HG03378 (cell line): ENCODE data around the gene DYNLT2B.
"Not testable (repeated sequence)": the region's sequence is repeated elsewhere in the genome, so short reads cannot be mapped to it uniquely, and the experiment has no call there.

Experiments
- ATAC-seq: cut with Tn5 transposase; IDR thresholded peaks from one replicate; pipeline ENCODE4 v1.9.1; 2021; ENCODE audit warnings: mild to moderate bottlenecking, moderate library complexity; ENCODE audit not compliant: unreplicated experiment

The DYNLT2B gene

DNA sequence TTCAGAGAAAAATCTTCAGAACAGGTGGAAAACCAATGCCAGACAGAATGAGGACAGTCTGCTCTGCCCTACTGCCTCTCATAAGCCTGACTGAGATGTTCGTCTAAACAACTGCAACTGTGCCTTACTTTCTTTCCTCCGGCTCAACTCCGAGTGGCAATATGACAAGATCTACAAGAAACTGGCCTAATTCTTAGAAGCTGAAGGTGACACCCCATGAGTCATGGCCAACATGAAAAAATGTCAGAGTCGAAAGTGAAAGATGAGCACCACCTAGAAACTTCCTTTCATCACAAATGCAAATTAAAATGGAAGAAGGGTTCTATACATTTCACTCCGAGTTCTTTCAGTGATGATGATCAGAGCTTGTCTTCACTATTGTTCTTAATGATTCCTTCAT is 43.5 kb downstream of the DYNLT2B start:
- ATAC-seq = peak; percentile 87

DNA sequence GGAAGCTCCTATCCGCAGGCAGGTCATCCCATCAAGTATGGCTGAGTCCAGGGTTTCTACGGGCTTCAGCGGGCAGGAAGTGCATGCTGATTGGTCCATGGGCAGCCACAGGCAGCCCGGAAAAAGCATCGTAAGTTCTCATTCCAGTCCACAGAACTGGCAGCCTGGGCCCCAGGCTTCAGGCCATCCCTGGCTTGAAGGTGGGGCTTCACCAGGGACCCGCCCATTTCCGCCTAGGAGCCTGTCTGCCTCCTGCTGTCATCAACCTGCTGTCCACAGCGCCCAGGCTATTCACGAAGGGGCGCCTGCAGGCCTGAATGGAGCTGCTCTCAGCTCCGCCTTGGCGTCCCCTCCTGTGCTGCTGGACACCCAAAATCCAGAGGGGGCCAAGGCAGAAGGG is 44.4 kb downstream of the DYNLT2B start:
- no peak for ATAC-seq

DNA sequence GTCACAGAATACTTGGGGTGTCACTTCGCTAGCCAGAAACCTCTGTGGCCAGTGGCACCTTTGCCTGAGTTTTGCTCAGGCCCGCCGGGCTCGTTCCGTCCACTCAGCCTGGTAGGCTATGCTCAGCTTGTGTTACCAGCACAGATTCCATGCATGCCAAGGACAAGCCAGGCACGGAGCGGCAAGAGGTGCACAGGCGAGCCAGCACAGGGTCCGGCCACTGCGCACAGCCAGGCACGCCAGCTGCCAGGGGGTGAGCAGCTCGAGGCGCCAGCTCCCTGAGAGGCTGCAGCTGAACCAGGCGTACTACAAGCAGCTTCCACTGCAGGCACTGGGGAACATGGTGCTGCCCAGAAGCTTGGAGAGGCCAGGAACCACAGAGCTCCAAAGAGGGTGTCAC is 45.2 kb downstream of the DYNLT2B start:
- no peak for ATAC-seq

DNA sequence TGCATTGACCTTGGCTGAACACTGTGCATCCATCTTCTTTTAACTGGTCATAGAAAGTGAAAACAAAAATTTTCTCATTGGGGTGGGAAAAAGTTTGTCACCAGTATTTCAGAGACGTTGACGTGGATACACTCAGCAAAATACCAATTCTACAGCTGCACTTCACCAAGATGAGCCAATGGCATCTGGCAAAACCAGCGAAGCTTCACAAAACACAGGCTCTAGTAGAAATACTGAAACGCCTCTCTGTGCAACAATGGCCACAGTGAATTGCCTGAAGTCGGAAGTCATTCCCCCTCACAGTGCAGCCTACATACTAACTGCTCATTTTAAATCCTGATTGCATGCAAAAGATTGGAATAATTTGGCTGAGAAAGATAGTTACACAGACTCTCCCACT is 47.5 kb downstream of the DYNLT2B start:
- no peak for ATAC-seq

DNA sequence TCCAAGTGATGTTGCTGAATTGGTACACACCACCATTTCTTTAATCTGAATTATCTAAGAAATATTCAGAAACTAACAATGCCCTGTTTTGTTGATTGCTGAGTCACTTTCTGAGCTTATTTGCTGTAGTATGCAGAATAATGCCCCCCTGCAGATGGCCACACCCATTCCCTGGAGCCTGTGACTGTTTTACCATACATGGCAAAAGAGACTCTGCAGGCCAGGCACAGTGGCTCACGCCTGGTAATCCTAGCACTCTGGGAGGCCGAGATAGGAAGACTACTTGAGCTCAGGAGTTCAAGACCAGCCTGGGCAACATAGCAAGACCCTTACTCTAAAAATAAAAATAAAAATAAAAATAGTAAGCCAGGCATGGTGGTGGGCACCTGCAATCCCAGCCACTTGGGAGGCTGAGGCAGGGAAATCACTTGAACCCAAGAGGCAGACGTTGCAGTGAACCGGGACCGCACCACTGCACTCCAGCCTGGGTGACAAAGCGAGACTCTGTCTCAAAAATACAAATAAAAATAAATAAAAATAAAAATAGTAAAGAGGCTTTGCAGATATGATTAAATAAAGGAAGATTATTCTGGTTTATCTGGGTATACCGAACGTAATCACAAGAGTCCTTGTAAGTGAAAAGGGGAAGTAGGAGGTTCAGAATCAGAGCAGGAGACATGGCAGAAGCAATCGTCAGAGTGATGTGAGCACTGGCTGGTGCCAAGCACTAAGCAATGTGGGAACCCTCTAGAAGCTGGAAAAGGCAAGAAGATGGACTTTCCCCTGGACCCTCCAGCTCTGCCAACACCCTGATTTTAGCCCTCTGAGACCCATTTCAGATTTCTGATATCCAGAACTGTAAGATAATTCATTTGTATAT is 49.5 kb downstream of the DYNLT2B start:
- ATAC-seq = no peak

DNA sequence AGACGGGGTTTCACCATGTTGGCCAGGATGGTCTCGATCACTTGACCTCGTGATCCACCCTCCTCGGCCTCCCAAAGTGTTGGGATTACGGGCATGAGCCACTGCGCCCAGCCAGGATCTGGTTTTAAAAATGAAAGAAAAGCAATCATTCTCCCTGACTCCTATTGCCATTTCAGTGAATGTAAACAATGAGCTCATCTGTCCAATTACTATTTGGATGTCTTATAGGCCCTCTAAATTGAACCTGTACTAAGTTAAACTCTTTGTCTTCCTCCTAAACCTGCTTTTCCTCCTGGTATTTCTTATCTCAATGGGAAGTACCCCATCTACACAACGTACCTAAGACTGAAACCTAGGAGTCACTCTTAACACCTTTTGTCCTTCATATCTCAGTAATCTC is 54.2 kb downstream of the DYNLT2B start:
- no peak for ATAC-seq

DNA sequence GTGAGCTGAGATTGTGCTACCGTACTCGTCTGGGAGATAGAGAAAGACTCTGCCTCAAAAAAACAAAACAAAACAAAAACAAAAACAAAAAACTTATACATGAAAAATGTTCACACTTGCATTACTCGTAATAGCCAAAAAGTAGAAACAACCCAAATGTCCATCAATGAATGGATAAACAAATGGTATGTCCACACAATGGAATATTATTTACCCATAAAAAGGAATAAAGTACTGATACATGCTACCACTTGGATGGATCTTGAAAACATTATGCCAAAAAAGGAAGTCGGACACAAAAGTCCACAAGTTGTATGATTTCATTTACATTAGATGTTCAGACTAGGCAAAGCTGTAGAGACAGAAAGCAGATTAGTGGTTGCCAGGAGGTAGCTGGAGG is 57.3 kb downstream of the DYNLT2B start:
- ATAC-seq = no peak

DNA sequence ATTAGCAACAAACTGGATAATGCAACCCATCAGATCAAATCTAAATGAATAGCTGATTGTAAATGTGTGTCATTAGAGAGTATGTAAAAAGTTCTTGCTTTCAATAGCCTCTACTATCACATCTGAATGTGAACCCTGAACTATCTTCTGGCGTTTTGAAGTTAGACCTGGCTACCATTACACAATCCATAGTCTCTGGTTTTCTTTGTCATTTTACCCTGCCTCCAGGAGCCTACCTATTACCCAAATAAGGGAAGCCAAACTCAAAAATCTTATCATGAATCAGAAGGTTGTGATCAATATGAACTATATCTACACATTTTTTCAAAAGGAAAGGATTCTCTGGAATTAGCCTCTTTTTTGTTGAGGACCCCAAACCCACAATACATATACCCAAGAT is 62.3 kb downstream of the DYNLT2B start:
- ATAC-seq = no peak

DNA sequence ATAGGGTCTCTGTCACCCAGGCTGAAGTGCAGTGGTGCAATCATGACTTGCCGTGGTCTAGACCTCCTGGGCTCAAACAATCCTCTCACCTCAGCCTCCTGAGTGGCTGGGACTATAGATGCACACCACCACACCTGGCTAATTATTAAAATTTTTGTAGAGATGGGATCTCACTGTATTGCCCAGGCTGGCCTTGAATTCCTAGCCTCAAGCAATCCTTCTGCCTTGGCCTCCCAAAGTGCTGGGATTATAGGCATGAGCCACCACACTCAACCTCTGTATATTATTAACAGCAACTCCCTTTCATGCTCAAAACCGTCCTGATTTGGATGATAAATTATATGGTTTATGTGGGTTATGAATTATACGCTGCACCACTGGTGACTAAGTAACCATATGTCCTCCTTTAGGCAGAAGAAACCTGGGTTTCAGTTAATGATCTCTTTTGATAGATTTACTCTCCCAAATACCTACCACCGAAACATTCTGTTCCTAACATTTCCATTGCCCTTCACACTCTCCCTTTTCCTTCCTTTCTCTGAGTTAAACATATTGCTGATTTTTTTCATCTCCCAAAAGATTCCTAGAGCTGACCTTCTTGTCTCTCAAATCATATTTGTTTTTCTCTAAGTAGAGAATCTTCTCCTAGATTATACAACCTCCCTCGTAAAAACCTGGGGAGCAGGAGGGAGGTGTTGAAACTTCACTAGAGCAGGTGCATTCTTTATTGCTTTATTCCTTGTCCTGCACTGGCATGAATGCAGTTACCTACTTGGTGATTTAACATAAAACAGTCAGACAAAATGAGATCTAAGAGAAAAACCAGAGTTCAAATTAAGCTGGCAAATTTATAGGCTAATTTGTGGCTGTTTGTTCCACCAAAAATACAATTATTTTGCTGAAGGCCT is 63.4 kb downstream of the DYNLT2B start:
- ATAC-seq = no peak

DNA sequence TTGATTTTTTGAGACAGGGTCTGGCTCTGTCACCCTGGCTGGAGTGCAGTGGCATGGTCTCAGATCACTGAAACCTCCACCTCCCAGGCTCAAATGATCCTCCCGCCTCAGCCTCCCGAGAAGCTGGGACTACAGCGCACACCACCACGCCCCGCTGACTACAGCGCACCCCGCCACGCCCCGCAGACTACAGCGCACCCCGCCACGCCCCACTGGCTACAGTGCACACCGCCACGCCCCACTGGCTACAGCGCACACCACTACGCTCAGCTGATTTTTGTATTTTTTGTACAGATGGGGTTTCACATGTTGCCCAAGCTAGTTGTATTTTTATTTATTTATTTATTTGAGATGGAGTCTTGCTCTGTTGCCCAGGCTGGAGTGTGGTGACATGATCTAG is 66.1 kb downstream of the DYNLT2B start:
- no peak for ATAC-seq

DNA sequence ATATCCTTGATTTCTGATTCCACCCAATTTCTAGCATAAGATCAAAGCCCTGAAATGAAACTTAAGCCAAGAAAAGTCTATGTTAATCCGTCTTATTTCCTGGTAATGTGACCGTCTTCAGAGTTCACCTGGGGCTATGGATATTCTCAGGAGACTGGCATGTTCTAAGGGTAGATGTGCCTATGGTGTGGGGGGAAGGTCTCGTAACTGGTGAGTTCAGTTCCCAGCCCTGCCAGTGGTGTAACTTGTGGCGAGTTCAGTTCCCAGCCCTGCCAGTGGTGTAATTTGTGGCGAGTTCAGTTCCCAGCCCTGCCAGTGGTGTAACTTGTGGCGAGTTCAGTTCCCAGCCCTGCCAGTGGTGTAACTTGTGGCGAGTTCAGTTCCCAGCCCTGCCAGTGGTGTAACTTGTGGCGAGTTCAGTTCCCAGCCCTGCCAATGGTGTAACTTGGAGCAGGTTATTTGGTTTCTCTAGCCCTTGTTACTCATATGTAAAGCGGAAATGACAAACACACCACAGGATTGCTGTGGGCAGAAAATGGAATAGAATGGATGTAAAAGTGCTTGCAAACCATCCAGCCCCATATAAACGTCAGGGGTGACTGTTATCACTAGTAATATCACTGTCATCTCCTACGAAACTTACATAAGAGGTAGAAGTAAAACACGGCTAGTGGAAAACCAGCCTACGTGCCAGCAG is 71.3 kb downstream of the DYNLT2B start:
- ATAC-seq = no peak

DNA sequence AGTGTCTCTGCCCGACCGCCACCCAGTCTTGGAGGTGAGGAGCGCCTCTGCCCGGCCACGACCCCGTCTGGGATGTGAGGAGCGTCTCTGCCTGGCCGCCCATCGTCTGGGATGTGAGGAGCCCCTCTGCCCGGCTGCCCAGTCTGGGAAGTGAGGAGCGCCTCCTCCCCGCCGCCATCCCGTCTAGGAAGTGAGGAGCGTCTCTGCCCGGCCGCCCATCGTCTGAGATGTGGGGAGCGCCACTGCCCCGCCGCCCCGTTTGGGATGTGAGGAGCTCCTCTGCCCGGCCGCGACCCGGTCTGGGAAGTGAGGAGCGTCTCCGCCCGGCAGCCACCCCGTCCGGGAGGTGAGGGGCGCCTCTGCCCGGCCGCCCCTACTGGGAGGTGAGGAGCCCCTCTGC is 73.9 kb downstream of the DYNLT2B start:
- not testable (repeated sequence) for ATAC-seq

DNA sequence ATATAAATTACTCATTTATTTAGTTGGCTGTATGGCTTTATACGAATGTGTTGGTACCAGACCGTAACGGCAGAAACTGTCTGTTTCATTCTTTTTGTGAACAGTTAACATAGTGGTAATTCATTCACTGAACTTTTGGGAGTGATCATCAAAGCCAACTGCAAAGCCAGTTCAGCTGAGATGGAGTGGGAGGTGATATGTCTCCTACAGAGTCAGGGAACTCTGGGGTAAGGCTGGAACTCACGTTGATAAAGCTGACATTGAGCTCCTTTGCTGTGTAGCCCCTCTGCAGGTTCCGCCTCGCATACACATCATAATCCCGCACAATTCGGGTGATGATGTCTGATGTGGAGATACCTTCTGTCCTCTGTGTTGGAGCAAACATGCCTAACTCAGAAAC is 76.3 kb downstream of the DYNLT2B start:
- no peak for ATAC-seq
